ENCODE measurements around the gene CILP2. TPM values are rescaled to one million over a fixed set of nuclear protein-coding genes. Genes with fewer than 3 reads are reported as not detected.
A peak's percentile ranks its signal among the peaks of the same experiment; 100 is the strongest.

Gene CILP2
- total and polyA plus RNA-seq, 9 of the 15 experiments (the other 6 are each of a cell fraction or from before 2014, with no cell fraction given), result 0.04 to 0.35 (median 0.05) TPM; not detected in 2

DNA sequence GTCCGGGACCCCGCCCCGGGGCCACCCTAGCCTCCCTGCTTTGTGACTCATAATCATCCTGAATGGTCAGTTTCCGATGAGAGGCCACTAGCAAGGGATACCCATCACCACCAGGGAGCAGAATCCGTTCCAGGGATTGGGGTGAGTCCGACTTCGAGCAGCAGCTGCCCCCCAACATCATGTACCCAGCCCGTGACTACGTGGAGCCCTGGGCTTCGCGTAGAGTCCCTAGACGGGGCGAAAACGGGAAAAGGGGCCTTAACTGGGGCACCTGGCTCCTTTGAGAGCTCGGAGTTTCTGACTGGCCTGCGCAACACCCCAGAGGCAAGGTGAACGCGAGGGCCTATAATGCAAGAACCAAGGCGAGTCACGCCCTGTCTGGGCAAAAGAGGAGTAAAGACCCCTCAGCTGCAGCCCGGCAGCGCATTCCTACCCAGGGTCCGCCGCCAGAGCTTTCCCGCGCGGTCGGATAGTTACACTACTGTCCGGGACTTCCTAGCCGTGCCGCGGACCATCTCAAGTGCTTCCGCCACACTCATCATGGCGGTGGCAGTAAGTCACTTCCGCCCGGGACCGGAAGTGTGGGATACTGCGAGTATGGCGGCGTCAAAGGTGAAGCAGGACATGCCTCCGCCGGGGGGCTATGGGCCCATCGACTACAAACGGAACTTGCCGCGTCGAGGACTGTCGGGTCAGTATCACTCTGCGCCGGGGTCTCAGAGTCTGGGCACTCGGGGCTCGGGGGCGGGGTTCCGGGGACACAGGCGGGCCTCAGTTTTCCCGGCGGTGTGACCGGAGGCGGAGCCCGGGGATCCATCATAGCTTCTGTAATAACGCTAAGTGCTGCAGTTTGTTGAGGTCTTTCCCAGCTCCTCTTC is 22.2 kb upstream of the CILP2 start, which contains the start of gene NDUFA13 (continued):
- peak; percentile 64 for TF ChIP-seq ZBTB12 (CRISPR knock-in tag; IDR thresholded peaks at IDR 0.05)
- TF ChIP-seq CBFA2T2 (conservative IDR thresholded peaks at IDR 0.05), result no peak
- peak; percentile 97 for TF ChIP-seq ZBTB7A (IDR thresholded peaks at IDR 0.05; ENCODE audit: borderline replicate concordance, control insufficient read depth, low read depth, low read length)
- TF ChIP-seq ZEB2 (IDR thresholded peaks at IDR 0.05), result no peak
- TF ChIP-seq, protein P1, sequence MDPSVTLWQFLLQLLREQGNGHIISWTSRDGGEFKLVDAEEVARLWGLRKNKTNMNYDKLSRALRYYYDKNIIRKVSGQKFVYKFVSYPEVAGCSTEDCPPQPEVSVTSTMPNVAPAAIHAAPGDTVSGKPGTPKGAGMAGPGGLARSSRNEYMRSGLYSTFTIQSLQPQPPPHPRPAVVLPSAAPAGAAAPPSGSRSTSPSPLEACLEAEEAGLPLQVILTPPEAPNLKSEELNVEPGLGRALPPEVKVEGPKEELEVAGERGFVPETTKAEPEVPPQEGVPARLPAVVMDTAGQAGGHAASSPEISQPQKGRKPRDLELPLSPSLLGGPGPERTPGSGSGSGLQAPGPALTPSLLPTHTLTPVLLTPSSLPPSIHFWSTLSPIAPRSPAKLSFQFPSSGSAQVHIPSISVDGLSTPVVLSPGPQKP (CRISPR knock-in tag; IDR thresholded peaks at IDR 0.05), result peak; percentile 95
- no peak for TF ChIP-seq KLF10 (CRISPR knock-in tag; IDR thresholded peaks at IDR 0.05)
- TF ChIP-seq, protein P2, sequence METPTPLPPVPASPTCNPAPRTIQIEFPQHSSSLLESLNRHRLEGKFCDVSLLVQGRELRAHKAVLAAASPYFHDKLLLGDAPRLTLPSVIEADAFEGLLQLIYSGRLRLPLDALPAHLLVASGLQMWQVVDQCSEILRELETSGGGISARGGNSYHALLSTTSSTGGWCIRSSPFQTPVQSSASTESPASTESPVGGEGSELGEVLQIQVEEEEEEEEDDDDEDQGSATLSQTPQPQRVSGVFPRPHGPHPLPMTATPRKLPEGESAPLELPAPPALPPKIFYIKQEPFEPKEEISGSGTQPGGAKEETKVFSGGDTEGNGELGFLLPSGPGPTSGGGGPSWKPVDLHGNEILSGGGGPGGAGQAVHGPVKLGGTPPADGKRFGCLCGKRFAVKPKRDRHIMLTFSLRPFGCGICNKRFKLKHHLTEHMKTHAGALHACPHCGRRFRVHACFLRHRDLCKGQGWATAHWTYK (CRISPR knock-in tag; IDR thresholded peaks at IDR 0.05), result 0 out of 2 replicates have a peak, but pooled peaks have one; percentile 51
- no peak for TF ChIP-seq CBFA2T3 (IDR thresholded peaks at IDR 0.05)
- TF ChIP-seq, protein P3, sequence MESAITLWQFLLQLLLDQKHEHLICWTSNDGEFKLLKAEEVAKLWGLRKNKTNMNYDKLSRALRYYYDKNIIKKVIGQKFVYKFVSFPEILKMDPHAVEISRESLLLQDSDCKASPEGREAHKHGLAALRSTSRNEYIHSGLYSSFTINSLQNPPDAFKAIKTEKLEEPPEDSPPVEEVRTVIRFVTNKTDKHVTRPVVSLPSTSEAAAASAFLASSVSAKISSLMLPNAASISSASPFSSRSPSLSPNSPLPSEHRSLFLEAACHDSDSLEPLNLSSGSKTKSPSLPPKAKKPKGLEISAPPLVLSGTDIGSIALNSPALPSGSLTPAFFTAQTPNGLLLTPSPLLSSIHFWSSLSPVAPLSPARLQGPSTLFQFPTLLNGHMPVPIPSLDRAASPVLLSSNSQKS (CRISPR knock-in tag; IDR thresholded peaks at IDR 0.05), result no peak
- TF ChIP-seq SMAD4 (CRISPR knock-in tag; conservative IDR thresholded peaks at IDR 0.05), result 0 out of 2 replicates have a peak, but pooled peaks have one; percentile 32
- no peak for TF ChIP-seq SRSF7 (optimal IDR thresholded peaks at IDR 0.05; ENCODE audit: low read depth, low read length)
- TF ChIP-seq, protein P4, sequence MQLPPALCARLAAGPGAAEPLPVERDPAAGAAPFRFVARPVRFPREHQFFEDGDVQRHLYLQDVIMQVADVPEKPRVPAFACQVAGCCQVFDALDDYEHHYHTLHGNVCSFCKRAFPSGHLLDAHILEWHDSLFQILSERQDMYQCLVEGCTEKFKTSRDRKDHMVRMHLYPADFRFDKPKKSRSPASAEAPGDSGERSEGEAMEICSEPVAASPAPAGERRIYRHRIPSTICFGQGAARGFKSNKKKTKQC (CRISPR knock-in tag; IDR thresholded peaks at IDR 0.05), result peak; percentile 7; the same call in 1 of the 2 replicates
- no peak for TF ChIP-seq MED1 (CRISPR knock-in tag; IDR thresholded peaks at IDR 0.05; ENCODE audit: borderline replicate concordance)
- no peak for TF ChIP-seq ZNF146 (CRISPR knock-in tag; IDR thresholded peaks at IDR 0.05; ENCODE audit: unreplicated experiment)
- TF ChIP-seq HMGN3 (IDR thresholded peaks at IDR 0.05; ENCODE audit: borderline replicate concordance, extremely low read depth, insufficient read length, low read depth, low read length), result peak; percentile 63
- peak; percentile 96 for TF ChIP-seq HCFC1 (IDR thresholded peaks at IDR 0.05; ENCODE audit: low read depth, low read length)
- TF ChIP-seq SMAD3 (CRISPR knock-in tag; conservative IDR thresholded peaks at IDR 0.05), result no peak
- TF ChIP-seq NCOA4 (IDR thresholded peaks at IDR 0.05; ENCODE audit: partially characterized antibody), result no peak
- TF ChIP-seq ARID3B (CRISPR knock-in tag; IDR thresholded peaks at IDR 0.05; ENCODE audit: borderline replicate concordance), result no peak
- no peak for TF ChIP-seq ZNF197 (CRISPR knock-in tag; IDR thresholded peaks at IDR 0.05; ENCODE audit: low read depth)
- TF ChIP-seq SAFB (IDR thresholded peaks at IDR 0.05; ENCODE audit: borderline replicate concordance, low read depth, low read length), result no peak

Data from K562 (cell line).